Kidney epithelial cell (primary cell): ENCODE data around the gene LMX1B. TPM values are rescaled to one million over a fixed set of nuclear protein-coding genes. Genes with fewer than 3 reads are reported as not detected.

Source experiments
- DNase-seq: peaks from one replicate; pipeline ENCODE4 v3.0.0-alpha.2; 2010; ENCODE audit warnings: low read depth
- H3K27me3 ChIP-seq: 2 replicates; pipeline ENCODE4 v1.6.0; 2011; ENCODE audit warnings: low read length; ENCODE audit not compliant: control insufficient read depth, insufficient read depth
- H3K36me3 ChIP-seq: 2 replicates; pipeline ENCODE4 v1.5.1; 2011; ENCODE audit warnings: low read length; ENCODE audit not compliant: control insufficient read depth, insufficient read depth
- H3K4me3 ChIP-seq: 2 replicates; pipeline ENCODE4 v1.5.1; 2011; ENCODE audit warnings: low read depth, mild to moderate bottlenecking, control low read depth, low read length
- CTCF ChIP-seq: IDR thresholded peaks from 2 replicates; pipeline ENCODE4 v1.5.1; 2011; ENCODE audit warnings: mild to moderate bottlenecking, moderate library complexity, low read length, control low read depth, inconsistent platforms; ENCODE audit not compliant: insufficient read depth, poor library complexity, severe bottlenecking
- total RNA-seq: library from RNA; depleted of rRNA; stranded (reverse); fragments of >200 nt; gene quantifications from 2 replicates; pipeline ENCODE4 v1.2.3, GENCODE V29; 2015

The LMX1B gene
- total RNA-seq, 1 donor from 2014 or later: 2.6 TPM

- no peaks in the 10 kb centered on the region for H3K36me3 ChIP-seq
- no peak for DNase-seq
- peaks cover 40% of the 10 kb centered on the region for H3K27me3 ChIP-seq
Observed at GRCh38 chr9:126703002-126703865, 89.5 kb downstream of the LMX1B start.

GRCh38 chr9:126703866-126704156 is 90.1 kb downstream of the LMX1B start:
- Histone ChIP-seq H3K36me3 (no peaks in the 10 kb centered on the region), H3K27me3 (peaks cover 38% of the 10 kb centered on the region), H3K4me3 (no peak overlapping the region)
- no peak for DNase-seq
- no peak for TF ChIP-seq CTCF

More at GRCh38 chr9:126703002-126703865, 89.5 kb downstream of the LMX1B start:
- TF ChIP-seq CTCF: no peak
- no peak overlapping the region for H3K4me3 ChIP-seq

DNA sequence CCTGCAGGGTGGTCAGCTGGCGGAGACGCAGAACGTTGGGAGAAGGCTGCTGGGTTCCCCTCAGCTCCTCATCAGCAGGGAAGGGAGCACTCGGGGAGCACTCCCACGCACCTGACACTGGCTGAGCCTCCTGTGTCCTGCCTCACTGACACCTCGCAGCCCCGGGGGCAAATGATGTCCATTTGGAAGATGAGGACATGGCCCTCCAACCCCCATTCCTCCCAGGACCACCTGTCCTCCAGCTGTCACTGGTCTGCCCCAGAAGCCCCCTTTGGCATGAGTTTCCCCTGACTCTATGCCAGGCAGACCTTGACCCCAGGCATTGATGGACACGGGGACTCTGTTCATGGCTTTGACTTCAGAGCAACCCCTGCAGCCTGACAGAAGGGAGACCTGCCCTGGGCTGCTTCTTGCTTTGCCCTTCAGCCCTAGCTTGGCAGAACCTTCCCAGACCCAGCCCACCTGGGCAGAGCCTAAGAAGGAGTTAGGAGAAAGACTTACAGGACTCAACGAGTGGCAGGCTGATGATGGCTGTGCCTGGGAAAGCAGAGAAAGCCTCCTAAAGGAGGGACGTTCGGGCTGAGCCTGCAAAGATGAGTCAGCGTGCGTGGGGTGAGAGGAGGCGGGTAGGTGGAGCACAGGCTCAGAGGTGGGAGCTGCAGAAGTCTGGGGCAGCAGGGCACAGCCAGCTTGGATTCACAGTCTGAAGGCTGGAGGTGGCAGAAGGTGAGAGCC is 90.6 kb downstream of the LMX1B start:
- peak; percentile 50 for DNase-seq
- no peaks in the 10 kb centered on the region for H3K36me3 ChIP-seq
- no peak overlapping the region for H3K4me3 ChIP-seq
- TF ChIP-seq CTCF: peak; percentile 2
- peaks cover 36% of the 10 kb centered on the region for H3K27me3 ChIP-seq

GRCh38 chr9:126704892-126705766 is 91.4 kb downstream of the LMX1B start:
- H3K4me3 ChIP-seq: no peak overlapping the region

More at GRCh38 chr9:126704892-126705766, 91.4 kb downstream of the LMX1B start:
- Histone ChIP-seq H3K27me3 (peaks cover 29% of the 10 kb centered on the region), H3K36me3 (no peaks in the 10 kb centered on the region)
- TF ChIP-seq CTCF: peak; percentile 88
- DNase-seq: no peak
